Caco-2 (cell line): ENCODE data around the gene SEC31B. TPM values are rescaled to one million over a fixed set of nuclear protein-coding genes. Genes with fewer than 3 reads are reported as not detected.

Experiments
- BruUV-seq: library from RNA; stranded (reverse); fragments of 400-500 nt; replicated peaks from 2 replicates; lab custom pipeline; 2021; lab: Mats Ljungman, UMichigan
- CTCF ChIA-PET: fragments of 300-600 bp; sonication (Branson Sonifier 250); formaldehyde crosslinking; loops from one replicate; lab custom pipeline; 2022; ENCODE audit warnings: antibody characterized with exemption; lab: Charles Lee
- POLR2A ChIA-PET: fragments of 300-600 bp; sonication (Branson Sonifier 250); formaldehyde crosslinking; loops from one replicate; lab custom pipeline; 2022; ENCODE audit warnings: antibody characterized with exemption; lab: Charles Lee
- DNase-seq, 2 experiments: peaks; one replicate each; pipeline versions ENCODE4 v3.0.0 to v3.0.0-alpha.2; 2020 to 2022
- H3K27me3 ChIP-seq: replicated peaks from 2 replicates; pipeline ENCODE4 v1.6.0; 2011; ENCODE audit warnings: low read length; ENCODE audit not compliant: control insufficient read depth, insufficient read depth
- H3K36me3 ChIP-seq: 2 replicates; pipeline ENCODE4 v1.5.1; 2011; ENCODE audit warnings: low read length; ENCODE audit not compliant: control insufficient read depth, insufficient read depth
- H3K4me1 ChIP-seq: fragments of 250-450 bp; sonication (Bioruptor Pico); 2 replicates; pipeline ENCODE4 v1.5.1; 2020; ENCODE audit warnings: mild to moderate bottlenecking
- H3K4me3 ChIP-seq: 2 replicates; pipeline ENCODE4 v1.5.1; 2011; ENCODE audit warnings: low read depth, mild to moderate bottlenecking, control low read depth, low read length
- H3K9me3 ChIP-seq: fragments of 250-450 bp; sonication (Bioruptor Pico); 2 replicates; pipeline ENCODE4 v1.5.1; 2020; ENCODE audit warnings: mild to moderate bottlenecking, moderate library complexity
- H3K27ac Mint-ChIP-seq: one replicate; pipeline ENCODE4 v1.8.0; 2022; ENCODE audit warnings: mixed read lengths; ENCODE audit not compliant: unreplicated experiment
- H3K27me3 Mint-ChIP-seq: one replicate; pipeline ENCODE4 v1.8.0; 2022; ENCODE audit warnings: mixed read lengths; ENCODE audit not compliant: insufficient read depth, unreplicated experiment
- H3K36me3 Mint-ChIP-seq: one replicate; pipeline ENCODE4 v1.8.0; 2022; ENCODE audit warnings: mild to moderate bottlenecking, mixed read lengths; ENCODE audit not compliant: insufficient read depth, unreplicated experiment
- H3K4me1 Mint-ChIP-seq: one replicate; pipeline ENCODE4 v1.8.0; 2022; ENCODE audit warnings: low read depth, mixed read lengths; ENCODE audit not compliant: unreplicated experiment
- H3K4me3 Mint-ChIP-seq: one replicate; pipeline ENCODE4 v1.8.0; 2022; ENCODE audit warnings: mild to moderate bottlenecking, moderate library complexity, mixed read lengths; ENCODE audit not compliant: unreplicated experiment
- H3K9me3 Mint-ChIP-seq: one replicate; pipeline ENCODE4 v1.8.0; 2022; ENCODE audit warnings: mixed read lengths; ENCODE audit not compliant: unreplicated experiment
- CTCF ChIP-seq, 2 experiments: fragments of 200-600 bp in 1 of 2; IDR thresholded peaks; 1 replicate in 1 of 2; 2 replicates in 1 of 2; pipeline versions ENCODE4 v1.5.1 to v1.8.0; 2011 to 2022; ENCODE audit warnings: antibody characterized with exemption in 1 of 2, control low read depth in 1 of 2, inconsistent platforms in 1 of 2, low read depth in 1 of 2, low read length in 1 of 2, mild to moderate bottlenecking in 1 of 2, moderate library complexity in 1 of 2; ENCODE audit not compliant: insufficient read depth in 1 of 2, severe bottlenecking in 1 of 2, unreplicated experiment in 1 of 2
- intact Hi-C: fragments of 100-400 bp; cut with micrococcal nuclease; formaldehyde crosslinking; loops from one replicate; pipeline ENCODE4 v1.10.0; 2022; ENCODE audit not compliant: unreplicated experiment
- total RNA-seq: library from RNA; stranded (reverse); gene quantifications from 2 replicates; pipeline ENCODE4 v1.2.3, GENCODE V29; 2022

SEC31B gene
- total RNA-seq, 1 experiment from 2014 or later, result 5.1 TPM

DNA sequence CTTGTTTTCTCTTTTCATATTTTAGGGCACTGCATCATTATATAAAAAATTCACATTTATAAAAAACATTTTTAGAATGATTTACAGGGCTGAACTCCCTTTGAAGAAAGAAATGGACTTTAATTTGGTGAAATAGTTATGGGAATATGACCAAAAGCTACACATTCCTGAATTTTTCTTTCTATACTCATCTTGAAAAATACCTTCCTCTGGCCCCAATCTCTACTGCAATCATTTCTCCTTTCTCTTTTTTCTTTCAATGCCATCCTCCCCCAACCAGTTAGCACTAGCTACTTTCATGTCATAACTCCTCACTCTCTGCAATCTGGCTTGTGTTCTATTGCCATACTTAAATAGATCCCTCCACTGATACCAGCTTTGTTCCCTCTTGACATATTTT lies 50.7 kb downstream of the SEC31B start:
- TF ChIP-seq CTCF (IDR thresholded peaks at IDR 0.05; ENCODE audit: insufficient read depth in 1 of 2, low read depth in 1 of 2, low read length in 1 of 2, severe bottlenecking in 1 of 2, unreplicated experiment in 1 of 2), result no peak
- H3K9me3 ChIP-seq, result no peaks in the 10 kb centered on the region
- Mint-ChIP-seq H3K27ac (no peak overlapping the region), H3K4me3 (no peak overlapping the region), H3K27me3 (peaks cover 25% of the 10 kb centered on the region), H3K36me3 (no peaks in the 10 kb centered on the region), H3K9me3 (no peaks in the 10 kb centered on the region), H3K4me1 (no peaks in the 10 kb centered on the region)
- H3K4me3 ChIP-seq, result no peak overlapping the region
- BruUV-seq, result no TSS peak
- ChIA-PET POLR2A (no interaction called here), CTCF (interaction anchor here (0.5 to 0.9 kb wide), 2 partner anchors 50 to 613 kb away, joined by 3 read pairs; no protein-coding TSS in a partner anchor)
- H3K4me1 ChIP-seq, result no peaks in the 10 kb centered on the region
- no peaks in the 10 kb centered on the region for H3K36me3 ChIP-seq
- intact Hi-C loops, result no loop called here
- no peaks in the 10 kb centered on the region for H3K27me3 ChIP-seq
- DNase-seq, result no peak

GRCh38 chr10:100468322-100468721 lies 51.3 kb downstream of the SEC31B start:
- Mint-ChIP-seq H3K36me3 (no peaks in the 10 kb centered on the region), H3K9me3 (no peaks in the 10 kb centered on the region), H3K4me3 (no peak overlapping the region)

DNA sequence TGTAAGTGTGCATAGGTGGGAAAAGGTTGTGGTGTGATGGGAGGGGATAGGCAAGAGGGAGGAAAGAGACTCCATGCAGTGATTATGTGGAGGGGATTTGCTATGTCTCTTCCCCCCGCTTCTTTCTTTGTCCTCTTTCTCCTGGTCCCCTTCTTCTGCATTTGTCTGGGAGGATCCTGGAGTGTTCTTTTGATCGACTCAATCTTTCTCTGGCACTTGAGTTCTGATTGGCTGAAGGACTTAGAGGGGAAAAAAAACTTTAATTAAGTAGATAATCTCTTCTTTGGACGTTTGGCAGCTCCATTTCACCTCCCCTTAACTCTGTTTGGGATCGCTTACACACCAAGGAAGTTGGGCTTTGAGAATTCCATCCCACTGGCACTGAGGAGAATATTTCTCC lies 57.0 kb downstream of the SEC31B start, which contains the start of gene WNT8B:
Gene WNT8B (plus strand): TSS at position 301 of the 400 bp plus-strand sequence. CDS start 160 bp downstream, outside the sequence.
- no peaks in the 10 kb centered on the region for H3K36me3 Mint-ChIP-seq
- Histone ChIP-seq H3K4me3 (no peak within 1 kb of the TSS), H3K27me3 (no peaks in the 10 kb centered on the region), H3K4me1 (no peaks in the 10 kb centered on the region), H3K9me3 (no peaks in the 10 kb centered on the region), H3K36me3 (no peaks in the 10 kb centered on the region)
- intact Hi-C loops, result no loop called here
- BruUV-seq, result no TSS peak
- no peaks in the 10 kb centered on the region for H3K4me1 Mint-ChIP-seq
- CTCF ChIA-PET, result no interaction called here
- no peak within 1 kb of the TSS for H3K4me3 Mint-ChIP-seq
- POLR2A ChIA-PET, result no interaction called here
- H3K27ac Mint-ChIP-seq, result no peak within 1 kb of the TSS
- H3K9me3 Mint-ChIP-seq, result no peaks in the 10 kb centered on the region
- peaks cover 36% of the 10 kb centered on the region for H3K27me3 Mint-ChIP-seq
- DNase-seq, result no peak
- TF ChIP-seq CTCF (IDR thresholded peaks at IDR 0.05; ENCODE audit: insufficient read depth in 1 of 2, low read depth in 1 of 2, low read length in 1 of 2, severe bottlenecking in 1 of 2, unreplicated experiment in 1 of 2), result no peak

More at GRCh38 chr10:100468322-100468721, 51.3 kb downstream of the SEC31B start:
- intact Hi-C loops, result no loop called here
- ChIA-PET CTCF (interaction anchor here (0.5 to 0.9 kb wide), 3 partner anchors 22 to 613 kb away, joined by 3 read pairs; no protein-coding TSS in a partner anchor), POLR2A (no interaction called here)
- Histone ChIP-seq H3K36me3 (no peaks in the 10 kb centered on the region), H3K27me3 (no peaks in the 10 kb centered on the region), H3K4me3 (no peak overlapping the region), H3K9me3 (no peaks in the 10 kb centered on the region), H3K4me1 (no peaks in the 10 kb centered on the region)
- Mint-ChIP-seq H3K27ac (no peak overlapping the region), H3K27me3 (peaks cover 25% of the 10 kb centered on the region), H3K4me1 (no peaks in the 10 kb centered on the region)
- no TSS peak for BruUV-seq
- no peak for TF ChIP-seq CTCF (IDR thresholded peaks at IDR 0.05; ENCODE audit: insufficient read depth in 1 of 2, low read depth in 1 of 2, low read length in 1 of 2, severe bottlenecking in 1 of 2, unreplicated experiment in 1 of 2)
- no peak for DNase-seq
